GM21825 (cell line): ENCODE measurements around the gene GYG2.
"Not testable (repeated sequence)": the region's sequence is repeated elsewhere in the genome, so short reads cannot be mapped to it uniquely, and the experiment has no call there.

Source experiments
- ATAC-seq: cut with Tn5 transposase; IDR thresholded peaks from one replicate; pipeline ENCODE4 v1.9.1; 2021; ENCODE audit warnings: mild to moderate bottlenecking, moderate library complexity; ENCODE audit not compliant: unreplicated experiment

GYG2 gene

GRCh38 chrX:2867206-2867605 is 38.5 kb downstream of the GYG2 start:
- ATAC-seq: no peak

GRCh38 chrX:2870650-2871049 is 41.9 kb downstream of the GYG2 start:
- no peak for ATAC-seq

GRCh38 chrX:2871831-2872230 is 43.1 kb downstream of the GYG2 start:
- ATAC-seq: no peak

- no peak for ATAC-seq
Observed at GRCh38 chrX:2872671-2873277, 44.0 kb downstream of the GYG2 start.

- ATAC-seq: no peak
Observed at GRCh38 chrX:2874222-2875135, 45.7 kb downstream of the GYG2 start.

- no peak for ATAC-seq
Observed at GRCh38 chrX:2875136-2875481, 46.4 kb downstream of the GYG2 start.

- no peak for ATAC-seq
Observed at GRCh38 chrX:2875798-2876399, 47.2 kb downstream of the GYG2 start.

- no peak for ATAC-seq
Observed at GRCh38 chrX:2878563-2878962, 49.8 kb downstream of the GYG2 start.

- no peak for ATAC-seq
Observed at GRCh38 chrX:2879670-2880069, 50.9 kb downstream of the GYG2 start.

GRCh38 chrX:2883770-2884169 is 55.0 kb downstream of the GYG2 start:
- no peak for ATAC-seq

- ATAC-seq: no peak
Observed at GRCh38 chrX:2888309-2888708, 59.6 kb downstream of the GYG2 start.

GRCh38 chrX:2889045-2889605 is 60.4 kb downstream of the GYG2 start:
- ATAC-seq: no peak

GRCh38 chrX:2889706-2890490 is 61.2 kb downstream of the GYG2 start:
- ATAC-seq: not testable (repeated sequence)

GRCh38 chrX:2890536-2891460 is 62.1 kb downstream of the GYG2 start:
- ATAC-seq: not testable (repeated sequence)

- no peak for ATAC-seq
Observed at GRCh38 chrX:2892816-2893215, 64.1 kb downstream of the GYG2 start.

GRCh38 chrX:2894885-2895292 is 66.2 kb downstream of the GYG2 start:
- ATAC-seq: no peak

GRCh38 chrX:2897311-2897689 is 68.6 kb downstream of the GYG2 start:
- ATAC-seq: no peak

- ATAC-seq: peak; percentile 55
Observed at GRCh38 chrX:2897690-2898623, 69.2 kb downstream of the GYG2 start.
